HG02610 (cell line): ENCODE measurements around the gene ACTG1.

Experiments
- ATAC-seq: cut with Tn5 transposase; IDR thresholded peaks from one replicate; pipeline ENCODE4 v1.9.1; 2021; ENCODE audit warnings: mild to moderate bottlenecking, moderate library complexity; ENCODE audit not compliant: unreplicated experiment

ACTG1 gene

GRCh38 chr17:81512562-81513371 is at the start of gene ACTG1:
Gene ACTG1 (minus strand): TSS chr17:81512799. CDS start chr17:81512354, 445 bp downstream.
- ATAC-seq = no peak

- ATAC-seq = no peak
Measured at GRCh38 chr17:81561494-81561885, 48.9 kb upstream of the ACTG1 start.

- ATAC-seq = no peak
Measured at GRCh38 chr17:81558941-81559806, 46.6 kb upstream of the ACTG1 start.

- ATAC-seq = no peak
Measured at GRCh38 chr17:81558115-81558468, 45.5 kb upstream of the ACTG1 start.

GRCh38 chr17:81557276-81558114 is 44.9 kb upstream of the ACTG1 start:
- no peak for ATAC-seq

GRCh38 chr17:81556863-81557262 is 44.3 kb upstream of the ACTG1 start:
- ATAC-seq = no peak

- ATAC-seq = no peak
Measured at GRCh38 chr17:81556175-81556691, 43.6 kb upstream of the ACTG1 start.

- ATAC-seq = peak; percentile 14
Measured at GRCh38 chr17:81553616-81554181, 41.1 kb upstream of the ACTG1 start.

- peak; percentile 33 for ATAC-seq
Measured at GRCh38 chr17:81553018-81553615, 40.5 kb upstream of the ACTG1 start.

GRCh38 chr17:81552244-81553017 is 39.8 kb upstream of the ACTG1 start, which contains the start of gene FAAP100:
Gene FAAP100 (minus strand): TSS chr17:81552353. CDS start chr17:81552330, 23 bp downstream.
- peak; percentile 34 for ATAC-seq

GRCh38 chr17:81551458-81552243 is 39.1 kb upstream of the ACTG1 start:
- ATAC-seq = peak; percentile 10

GRCh38 chr17:81550830-81551457 is 38.3 kb upstream of the ACTG1 start:
- no peak for ATAC-seq

GRCh38 chr17:81550285-81550684 is 37.7 kb upstream of the ACTG1 start:
- no peak for ATAC-seq

- no peak for ATAC-seq
Measured at GRCh38 chr17:81549826-81550225, 37.2 kb upstream of the ACTG1 start.

- ATAC-seq = no peak
Measured at GRCh38 chr17:81549031-81549557, 36.5 kb upstream of the ACTG1 start.

GRCh38 chr17:81547614-81547982 is 35.0 kb upstream of the ACTG1 start:
- ATAC-seq = no peak

GRCh38 chr17:81546906-81547613 is 34.5 kb upstream of the ACTG1 start:
- no peak for ATAC-seq
